Heart left ventricle (tissue), 13 donors: ENCODE measurements around the gene SNX11.
A peak's percentile ranks its signal among the peaks of the same experiment; 100 is the strongest.

Source experiments
- POLR2A ChIP-seq, 2 donors: fragments of 450-650 bp; IDR thresholded peaks; one replicate each; pipeline ENCODE4 v1.6.1; 2017; ENCODE audit warnings: antibody characterized with exemption in 2 of 2, mild to moderate bottlenecking in 2 of 2, moderate library complexity in 2 of 2
- TF ChIP-seq, protein P1 (sequence below), 12 donors: fragments of 200-600 bp; sonication (generic) in 4 of 12; IDR thresholded peaks; one replicate each; pipeline versions ENCODE4 v1.5.0 to v1.8.0; 2018 to 2022; ENCODE audit warnings: antibody characterized with exemption in 12 of 12, mild to moderate bottlenecking in 5 of 12
- donor health status: ischemic (EF 13 %, LVEDD 7.1; RV severe dilation, severe dysfunction).
- donor health status: DM: no; HTN: yes; CAD: no.
- donor health status: DM: no; HTN: no; CAD: no.
- donor health status: ischemic (EF 25% LVEDD 6.9; RV normal size, moderate dysfunction).
- donor health status: ischemic (EF 25% LVEDD 5.7; RV mildly dilated, moderate dysfunction).
- donor health status: ischemic (EF 35%, LVEDD 5.7; RV mildly dilated, moderate dysfunction).
- donor health status: nonischemic (EF 11% LVEDD 7.7; RV severe dilation, severe dysfunction).
- donor health status: DM: yes; HTN: yes; CAD: no.
- donor health status: PGD.
- donor health status: ischemic (EF 29% LVEDD 5.4; RV normal size, mild dysfunction).
- donor health status: nonischemic (EF 23%, LVEDD 6.1; RV moderate dilation, normal function).

- TF ChIP-seq, protein P1, sequence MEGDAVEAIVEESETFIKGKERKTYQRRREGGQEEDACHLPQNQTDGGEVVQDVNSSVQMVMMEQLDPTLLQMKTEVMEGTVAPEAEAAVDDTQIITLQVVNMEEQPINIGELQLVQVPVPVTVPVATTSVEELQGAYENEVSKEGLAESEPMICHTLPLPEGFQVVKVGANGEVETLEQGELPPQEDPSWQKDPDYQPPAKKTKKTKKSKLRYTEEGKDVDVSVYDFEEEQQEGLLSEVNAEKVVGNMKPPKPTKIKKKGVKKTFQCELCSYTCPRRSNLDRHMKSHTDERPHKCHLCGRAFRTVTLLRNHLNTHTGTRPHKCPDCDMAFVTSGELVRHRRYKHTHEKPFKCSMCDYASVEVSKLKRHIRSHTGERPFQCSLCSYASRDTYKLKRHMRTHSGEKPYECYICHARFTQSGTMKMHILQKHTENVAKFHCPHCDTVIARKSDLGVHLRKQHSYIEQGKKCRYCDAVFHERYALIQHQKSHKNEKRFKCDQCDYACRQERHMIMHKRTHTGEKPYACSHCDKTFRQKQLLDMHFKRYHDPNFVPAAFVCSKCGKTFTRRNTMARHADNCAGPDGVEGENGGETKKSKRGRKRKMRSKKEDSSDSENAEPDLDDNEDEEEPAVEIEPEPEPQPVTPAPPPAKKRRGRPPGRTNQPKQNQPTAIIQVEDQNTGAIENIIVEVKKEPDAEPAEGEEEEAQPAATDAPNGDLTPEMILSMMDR (IDR thresholded peaks at IDR 0.05), result no peak
- TF ChIP-seq POLR2A (IDR thresholded peaks at IDR 0.05), result peak in 1 of 2 donors; percentile 72
These were observed 6.4 kb upstream of the SNX11 start, which contains the start of gene CBX1 for GRCh38 chr17:48101012-48101720.
